HTR-8/SVneo (cell line): Measurements from ENCODE around the gene BCKDK.
"Not testable (repeated sequence)": the region's sequence is repeated elsewhere in the genome, so short reads cannot be mapped to it uniquely, and the experiment has no call there.

ENCODE experiments used
- DNase-seq: peaks from one replicate; pipeline ENCODE4 v3.0.0; 2011; ENCODE audit warnings: low spot score, mixed read lengths; ENCODE audit not compliant: insufficient read length
- FAIRE-seq: peaks from 2 replicates; lab custom pipeline; 2011; peaks lifted over from hg19 to GRCh38; lab: Jason Lieb, UNC

BCKDK gene

GRCh38 chr16:31136287-31136662 is 28.1 kb downstream of the BCKDK start:
- FAIRE-seq (no peak), DNase-seq (no peak)

GRCh38 chr16:31136822-31137499 is 28.8 kb downstream of the BCKDK start:
- DNase-seq, FAIRE-seq: not testable (repeated sequence)

DNA sequence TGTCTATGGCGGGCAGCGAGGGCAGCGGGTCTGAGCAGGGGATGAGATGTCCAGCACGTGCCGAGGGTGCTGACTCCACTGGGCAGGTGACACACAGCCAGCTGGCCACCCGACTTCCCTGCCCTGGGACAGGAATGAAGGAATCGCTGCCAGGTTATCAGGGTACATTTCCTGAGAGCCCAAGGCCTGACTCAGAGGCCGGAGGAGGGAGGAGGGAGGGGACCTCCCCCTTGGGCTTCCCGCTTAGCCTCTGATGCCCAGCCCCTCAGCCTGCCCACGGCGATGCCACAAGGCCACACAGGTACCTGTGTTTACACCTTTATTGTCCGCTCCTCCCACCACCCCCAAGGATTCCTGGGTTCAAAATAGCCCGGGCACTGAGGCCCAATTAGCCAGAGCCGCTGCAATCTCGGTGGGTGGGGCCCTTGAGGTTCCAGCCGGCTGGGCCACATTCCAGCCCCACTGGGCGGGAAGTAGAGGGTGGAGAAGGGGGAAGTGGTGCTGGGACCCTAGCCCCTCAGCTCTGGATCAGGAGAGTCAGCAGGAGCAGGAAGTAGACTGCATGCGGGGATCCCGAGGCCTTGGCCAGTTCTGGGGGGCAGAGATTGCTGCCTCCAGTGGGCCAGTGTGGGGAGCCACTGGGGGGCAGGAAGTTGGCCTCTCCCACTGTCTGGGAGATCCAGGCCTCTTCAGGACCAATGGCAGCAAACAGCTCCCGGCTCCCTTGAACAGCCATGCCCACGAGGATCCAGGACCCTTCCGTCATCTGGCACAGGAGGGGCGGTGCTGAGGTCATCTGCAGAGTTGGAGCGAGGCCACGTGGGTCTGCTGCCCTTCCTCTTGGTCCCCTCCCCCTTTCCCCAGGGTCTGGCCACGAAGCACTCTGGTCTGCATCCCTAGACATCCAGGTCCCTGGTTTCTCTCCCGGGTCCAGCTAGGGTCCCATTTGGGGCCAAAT is 30.7 kb downstream of the BCKDK start:
- peak; percentile 91 for FAIRE-seq
- peak; percentile 90 for DNase-seq

DNA sequence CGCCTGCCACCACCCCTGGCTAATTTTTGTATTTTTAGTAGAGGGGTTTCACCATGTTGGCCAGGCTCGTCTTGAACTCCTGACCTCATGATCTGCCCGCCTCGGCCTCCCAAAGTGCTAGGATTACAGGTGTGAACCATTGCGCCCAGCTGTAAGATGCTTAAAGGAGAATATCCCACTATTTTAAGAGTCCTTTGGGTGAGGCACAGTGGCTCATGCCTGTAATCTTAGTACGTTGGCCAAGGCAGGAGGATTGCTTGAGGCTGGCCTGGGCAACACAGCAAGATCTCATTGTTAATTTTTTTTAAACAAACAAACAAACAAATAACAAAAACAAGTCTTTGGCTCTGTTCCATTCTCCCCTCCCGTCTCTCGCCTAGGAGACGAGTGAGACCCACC is 32.9 kb downstream of the BCKDK start:
- not testable (repeated sequence) for FAIRE-seq, DNase-seq

GRCh38 chr16:31141489-31142108 is 33.4 kb downstream of the BCKDK start:
- FAIRE-seq = no peak
- DNase-seq = no peak

DNA sequence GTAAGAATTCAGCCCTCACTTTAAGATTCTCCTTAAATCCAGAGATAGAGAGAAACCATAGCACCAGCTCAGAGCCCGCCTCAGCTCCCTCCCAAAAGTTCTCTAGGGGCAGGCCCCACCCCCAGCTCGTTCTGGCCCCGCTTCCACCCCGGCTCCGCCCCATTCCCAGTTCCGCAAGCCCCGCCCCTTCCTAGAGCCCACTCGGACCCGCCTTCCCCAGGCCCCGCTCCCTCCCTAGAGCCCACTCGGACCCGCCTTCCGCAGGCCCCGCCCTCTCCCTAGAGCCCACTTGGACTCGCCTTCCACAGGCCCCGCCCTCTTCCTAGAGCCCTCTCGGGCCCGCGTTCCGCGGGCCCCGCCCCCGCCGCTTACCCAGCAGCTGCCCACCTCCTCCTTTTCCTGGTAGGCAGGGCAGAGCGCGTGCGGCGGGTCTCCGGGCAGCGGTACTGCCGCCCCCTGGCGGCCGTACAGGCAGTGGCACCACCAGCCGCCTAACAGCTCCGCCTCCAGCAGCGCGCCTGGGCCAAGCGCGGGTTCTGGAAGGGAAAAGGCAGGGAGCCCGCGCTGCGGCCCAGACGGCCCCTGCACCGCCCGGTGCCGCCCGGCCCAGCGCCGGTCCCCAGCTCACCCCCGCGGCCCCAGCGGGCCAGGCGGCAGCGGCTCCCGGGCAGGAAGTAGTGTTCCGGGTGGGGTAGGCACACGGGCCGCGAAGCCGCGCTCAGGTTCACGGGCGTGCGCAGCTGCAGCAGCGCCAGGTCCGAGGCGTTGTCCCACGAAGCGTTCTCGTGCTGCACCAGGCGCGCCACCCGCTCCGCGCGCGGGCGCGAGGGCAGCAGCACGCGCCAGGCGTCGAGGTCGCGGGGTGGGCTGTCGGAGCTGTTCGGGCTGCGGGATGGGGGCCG is 34.2 kb downstream of the BCKDK start:
- peak; percentile 99 for DNase-seq
- peak; percentile 91 for FAIRE-seq

GRCh38 chr16:31143011-31143693 is 35.0 kb downstream of the BCKDK start:
- FAIRE-seq (no peak), DNase-seq (no peak)

GRCh38 chr16:31143694-31144148 is 35.5 kb downstream of the BCKDK start:
- FAIRE-seq = no peak
- DNase-seq = no peak

- FAIRE-seq = not testable (repeated sequence)
Observed at GRCh38 chr16:31144418-31144817, 36.2 kb downstream of the BCKDK start.

DNA sequence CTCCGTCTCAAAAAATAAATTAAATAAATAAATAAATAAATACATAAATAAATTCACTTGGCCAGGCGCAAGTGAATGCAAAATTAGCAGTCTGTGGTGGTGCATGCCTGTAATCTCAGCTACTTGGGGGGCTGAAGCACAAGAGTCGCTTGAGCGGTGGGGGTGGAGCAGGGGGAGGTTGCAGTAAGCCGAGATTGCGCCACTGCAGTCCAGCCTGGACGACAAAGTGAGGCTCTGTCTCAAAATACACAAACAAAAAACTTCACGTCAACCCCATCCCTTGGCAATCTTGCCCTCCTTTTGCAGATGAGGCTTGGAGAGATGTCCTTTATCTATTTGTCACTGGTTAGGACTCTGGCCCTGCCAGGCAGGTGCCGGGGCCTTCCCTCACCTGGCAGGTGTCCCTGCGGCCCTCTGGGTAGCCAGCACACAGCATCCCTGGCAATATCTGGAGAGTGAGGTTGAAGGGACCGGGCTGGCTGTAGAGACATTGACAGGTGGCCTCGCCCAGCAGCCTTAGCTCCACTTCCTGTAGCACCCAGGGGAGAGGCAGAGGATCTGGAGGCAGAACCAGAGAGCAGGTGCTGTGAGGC is 37.3 kb downstream of the BCKDK start:
- no peak for DNase-seq
- FAIRE-seq = no peak

More at GRCh38 chr16:31144418-31144817, 36.2 kb downstream of the BCKDK start:
- DNase-seq = not testable (repeated sequence)

DNA sequence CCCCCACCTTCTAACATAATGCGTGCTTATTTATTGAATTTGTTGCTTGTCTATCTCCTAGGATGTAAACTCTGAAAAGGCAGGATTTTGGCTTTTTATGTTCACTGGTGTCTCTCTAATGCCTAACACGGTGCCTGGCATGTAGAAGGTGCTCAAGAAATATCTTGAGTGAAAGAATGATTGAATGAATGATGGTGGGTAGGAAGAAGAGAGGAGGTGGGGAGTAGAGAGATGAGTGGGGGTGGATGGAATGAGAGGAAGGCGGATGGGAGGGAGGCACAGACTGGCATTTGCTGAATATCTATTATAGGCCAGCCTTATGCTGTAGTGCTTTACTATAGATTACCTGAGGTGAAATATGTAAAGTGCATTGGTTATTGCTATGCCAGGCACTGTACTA is 39.4 kb downstream of the BCKDK start:
- DNase-seq = no peak
- no peak for FAIRE-seq

GRCh38 chr16:31148281-31148728 is 40.1 kb downstream of the BCKDK start:
- DNase-seq = no peak
- no peak for FAIRE-seq

DNA sequence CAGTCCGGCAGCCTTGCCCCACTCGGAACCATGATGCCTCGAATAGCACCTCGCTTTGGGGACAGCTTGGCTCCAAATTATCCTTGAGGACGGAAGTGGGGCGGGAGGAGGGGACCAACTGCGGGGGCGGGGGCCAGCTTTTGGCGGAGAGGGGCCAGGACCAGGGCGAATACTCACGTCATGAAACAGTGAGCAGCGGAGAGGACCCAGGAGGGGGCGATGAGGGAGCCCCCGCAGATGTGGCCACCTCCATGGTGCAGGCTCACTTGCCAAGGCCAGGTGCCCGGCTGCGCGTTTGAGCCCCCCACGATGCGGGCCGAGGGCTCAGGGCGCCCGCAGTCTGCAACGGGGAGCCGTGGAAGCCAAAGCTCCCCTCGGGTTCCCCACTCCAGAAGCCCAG is 40.7 kb downstream of the BCKDK start:
- FAIRE-seq = no peak
- no peak for DNase-seq

DNA sequence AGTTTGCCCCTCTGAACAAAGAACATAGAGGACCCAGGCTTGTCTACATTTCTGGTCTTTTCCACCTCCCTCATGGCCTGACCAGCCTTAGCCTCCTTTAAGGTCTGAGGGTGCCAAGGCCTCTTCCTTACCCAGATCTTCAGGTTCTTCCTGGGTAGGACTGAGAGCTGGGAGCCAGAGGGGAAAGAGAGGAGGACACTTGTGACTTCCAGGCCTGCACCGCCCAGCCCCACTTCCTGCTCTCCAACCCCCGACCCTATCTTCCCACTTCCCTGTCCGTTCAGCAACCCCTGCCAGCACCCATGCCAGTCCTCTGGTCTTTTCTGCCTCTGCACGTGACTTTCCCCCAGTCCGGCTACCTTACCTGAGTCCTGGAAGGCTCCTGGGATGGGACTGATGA is 41.1 kb downstream of the BCKDK start:
- DNase-seq = no peak
- no peak for FAIRE-seq

DNA sequence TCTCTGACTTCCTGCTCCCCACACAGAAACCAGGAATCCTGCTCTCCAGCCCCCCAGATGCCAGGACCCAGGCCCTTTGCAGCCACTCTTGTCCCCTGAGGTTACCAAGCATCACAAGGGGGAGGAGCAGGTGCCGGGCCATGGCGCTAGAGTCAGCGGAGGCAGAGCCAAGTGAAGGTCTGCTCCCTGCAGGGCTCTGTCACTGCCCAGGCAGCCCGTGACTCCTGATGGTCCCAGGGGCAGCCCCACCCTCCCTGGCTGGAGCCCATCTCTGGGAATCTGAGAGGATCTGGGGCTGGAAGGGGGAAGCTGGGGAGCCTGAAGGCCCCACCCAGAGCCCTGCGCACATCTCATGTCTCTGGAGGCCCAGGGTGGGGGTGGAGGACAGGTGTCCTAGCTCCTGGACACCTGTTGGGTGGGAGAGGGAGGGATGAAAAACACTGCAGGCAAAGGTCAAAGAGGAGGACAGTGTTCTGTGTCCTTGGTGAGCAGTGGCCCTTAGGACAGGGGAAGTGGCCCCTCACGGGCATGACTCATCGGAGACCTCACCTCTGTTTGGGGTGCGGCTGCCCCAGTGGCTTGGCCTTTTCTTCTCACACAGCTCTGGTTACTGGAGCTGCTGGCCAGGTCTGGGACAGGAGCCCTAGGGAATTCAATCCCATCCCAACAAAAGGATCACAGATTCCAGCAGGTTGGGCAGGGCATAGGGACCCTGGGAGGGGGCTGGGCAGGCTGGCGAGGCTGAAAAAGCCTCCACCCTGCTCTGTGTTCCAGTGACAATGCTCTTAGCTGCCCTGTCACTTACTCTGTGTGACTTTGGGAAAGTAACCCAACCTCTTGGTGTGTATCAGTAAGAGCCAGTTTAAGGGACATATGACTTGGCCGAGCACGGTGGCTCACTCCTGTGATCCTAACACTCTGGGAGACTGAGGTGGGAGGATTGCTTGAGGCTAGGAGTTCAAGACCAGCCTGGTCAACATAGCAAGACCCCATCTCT is 42.0 kb downstream of the BCKDK start, which contains the start of gene PRSS36:
Gene PRSS36 (minus strand): TSS at position 173 of the 997 bp plus-strand sequence. CDS start 31 bp downstream, at position 142.
- no peak for DNase-seq
- FAIRE-seq = no peak

- not testable (repeated sequence) for DNase-seq, FAIRE-seq
Observed at GRCh38 chr16:31150976-31151375, 42.8 kb downstream of the BCKDK start.

DNA sequence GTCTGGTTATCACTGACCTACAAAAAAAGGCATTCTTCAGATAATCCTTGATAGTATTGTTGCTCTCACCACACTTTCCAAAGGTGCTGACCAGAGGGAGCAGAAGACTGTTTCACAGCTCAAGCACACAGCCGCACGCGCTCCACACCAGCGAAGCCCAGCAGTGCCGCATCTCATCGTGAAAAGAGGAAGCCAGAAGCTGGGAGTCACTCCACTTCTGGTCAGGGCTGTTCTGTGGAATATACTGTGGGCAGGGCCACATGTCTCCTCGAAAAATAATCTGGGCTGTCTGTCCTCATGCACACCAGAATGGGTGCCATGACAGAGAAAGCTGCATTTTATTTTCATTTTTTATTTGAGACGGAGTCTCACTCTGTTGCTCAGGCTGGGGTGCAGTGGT is 49.0 kb downstream of the BCKDK start:
- FAIRE-seq = no peak
- no peak for DNase-seq
